Retinal pigment epithelial cell (primary cell): ENCODE data around the gene WFDC12.
A peak's percentile ranks its signal among the peaks of the same experiment; 100 is the strongest.
"Not testable (repeated sequence)": the region's sequence is repeated elsewhere in the genome, so short reads cannot be mapped to it uniquely, and the experiment has no call there.

Experiments
- DNase-seq: peaks from one replicate; pipeline ENCODE4 v3.0.0-alpha.2; 2010; ENCODE audit warnings: low read depth
- H3K4me3 ChIP-seq: 2 replicates; pipeline ENCODE4 v1.5.1; 2011; ENCODE audit warnings: mild to moderate bottlenecking, low read length, control low read depth, moderate library complexity
- TF ChIP-seq, protein P1 (sequence below): conservative IDR thresholded peaks from 2 replicates; pipeline ENCODE4 v1.5.1; 2011; ENCODE audit warnings: low read depth, low read length, control low read depth, inconsistent platforms

The WFDC12 gene, protein sequence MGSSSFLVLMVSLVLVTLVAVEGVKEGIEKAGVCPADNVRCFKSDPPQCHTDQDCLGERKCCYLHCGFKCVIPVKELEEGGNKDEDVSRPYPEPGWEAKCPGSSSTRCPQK

DNA sequence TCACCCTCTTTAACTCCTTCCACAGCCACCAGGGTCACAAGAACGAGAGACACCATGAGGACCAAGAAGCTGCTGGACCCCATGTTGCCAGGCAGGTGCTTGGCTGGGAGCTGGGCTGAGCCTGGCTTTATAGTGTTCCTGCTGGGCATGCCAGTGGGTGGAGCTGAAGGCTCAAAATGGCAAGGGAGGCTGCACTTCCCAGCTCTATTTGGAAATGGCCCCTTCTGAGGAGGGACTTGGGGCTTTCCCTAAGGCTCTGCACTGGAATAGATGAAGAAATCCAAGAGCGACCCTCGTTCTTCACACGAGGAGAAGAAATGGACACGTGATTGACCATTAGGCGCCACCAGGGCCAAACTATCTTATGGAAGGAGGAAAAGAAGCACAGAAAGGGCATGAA lies at the start of gene WFDC12:
TSS of gene WFDC12 (minus strand) at position 101 of the 400 bp plus-strand sequence. CDS start at position 83, 18 bp downstream.
- no peak within 1 kb of the TSS for H3K4me3 ChIP-seq
- no peak for DNase-seq
- TF ChIP-seq, protein P1, sequence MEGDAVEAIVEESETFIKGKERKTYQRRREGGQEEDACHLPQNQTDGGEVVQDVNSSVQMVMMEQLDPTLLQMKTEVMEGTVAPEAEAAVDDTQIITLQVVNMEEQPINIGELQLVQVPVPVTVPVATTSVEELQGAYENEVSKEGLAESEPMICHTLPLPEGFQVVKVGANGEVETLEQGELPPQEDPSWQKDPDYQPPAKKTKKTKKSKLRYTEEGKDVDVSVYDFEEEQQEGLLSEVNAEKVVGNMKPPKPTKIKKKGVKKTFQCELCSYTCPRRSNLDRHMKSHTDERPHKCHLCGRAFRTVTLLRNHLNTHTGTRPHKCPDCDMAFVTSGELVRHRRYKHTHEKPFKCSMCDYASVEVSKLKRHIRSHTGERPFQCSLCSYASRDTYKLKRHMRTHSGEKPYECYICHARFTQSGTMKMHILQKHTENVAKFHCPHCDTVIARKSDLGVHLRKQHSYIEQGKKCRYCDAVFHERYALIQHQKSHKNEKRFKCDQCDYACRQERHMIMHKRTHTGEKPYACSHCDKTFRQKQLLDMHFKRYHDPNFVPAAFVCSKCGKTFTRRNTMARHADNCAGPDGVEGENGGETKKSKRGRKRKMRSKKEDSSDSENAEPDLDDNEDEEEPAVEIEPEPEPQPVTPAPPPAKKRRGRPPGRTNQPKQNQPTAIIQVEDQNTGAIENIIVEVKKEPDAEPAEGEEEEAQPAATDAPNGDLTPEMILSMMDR = no peak

DNA sequence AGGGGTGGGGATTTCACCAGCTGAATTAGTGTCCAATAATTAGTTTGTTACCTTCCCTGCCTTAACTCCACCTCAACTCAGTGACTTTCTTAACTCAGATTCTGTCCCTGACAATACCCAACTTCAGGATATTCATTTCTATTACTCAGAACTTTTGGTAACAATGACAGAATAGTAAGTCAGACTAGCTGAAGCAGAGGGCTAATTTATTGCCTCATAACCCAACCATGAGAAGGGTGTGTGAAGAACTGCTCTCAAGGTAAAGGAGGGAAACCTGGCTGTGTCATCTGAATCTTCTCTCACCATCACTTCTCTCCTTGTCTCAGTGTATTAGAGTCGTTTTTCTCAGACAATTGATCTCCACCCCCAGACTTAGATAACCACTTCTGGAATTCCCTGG lies 49.3 kb upstream of the WFDC12 start:
- no peak overlapping the region for H3K4me3 ChIP-seq
- TF ChIP-seq, protein P1 = no peak
- no peak for DNase-seq

DNA sequence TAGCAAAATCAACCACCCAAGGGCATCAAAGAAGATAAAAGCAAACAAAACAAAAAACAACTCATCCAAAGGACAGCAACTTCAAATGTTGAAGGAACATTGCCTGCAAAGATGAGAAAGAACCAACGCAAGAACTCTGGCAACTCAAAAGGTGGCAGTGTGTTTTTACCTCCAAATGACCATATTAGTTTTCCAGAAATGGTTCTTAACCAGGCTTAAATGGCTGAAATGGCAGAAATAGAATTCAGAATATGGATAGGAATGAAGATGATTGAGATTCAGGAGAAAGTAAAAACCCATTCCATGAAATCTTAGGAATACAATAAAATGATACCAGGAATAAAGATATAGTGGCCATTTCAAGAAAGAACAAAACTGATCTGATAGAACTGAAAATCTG lies 40.6 kb upstream of the WFDC12 start:
- TF ChIP-seq, protein P1 = no peak
- no peak for DNase-seq
- H3K4me3 ChIP-seq = no peak overlapping the region

DNA sequence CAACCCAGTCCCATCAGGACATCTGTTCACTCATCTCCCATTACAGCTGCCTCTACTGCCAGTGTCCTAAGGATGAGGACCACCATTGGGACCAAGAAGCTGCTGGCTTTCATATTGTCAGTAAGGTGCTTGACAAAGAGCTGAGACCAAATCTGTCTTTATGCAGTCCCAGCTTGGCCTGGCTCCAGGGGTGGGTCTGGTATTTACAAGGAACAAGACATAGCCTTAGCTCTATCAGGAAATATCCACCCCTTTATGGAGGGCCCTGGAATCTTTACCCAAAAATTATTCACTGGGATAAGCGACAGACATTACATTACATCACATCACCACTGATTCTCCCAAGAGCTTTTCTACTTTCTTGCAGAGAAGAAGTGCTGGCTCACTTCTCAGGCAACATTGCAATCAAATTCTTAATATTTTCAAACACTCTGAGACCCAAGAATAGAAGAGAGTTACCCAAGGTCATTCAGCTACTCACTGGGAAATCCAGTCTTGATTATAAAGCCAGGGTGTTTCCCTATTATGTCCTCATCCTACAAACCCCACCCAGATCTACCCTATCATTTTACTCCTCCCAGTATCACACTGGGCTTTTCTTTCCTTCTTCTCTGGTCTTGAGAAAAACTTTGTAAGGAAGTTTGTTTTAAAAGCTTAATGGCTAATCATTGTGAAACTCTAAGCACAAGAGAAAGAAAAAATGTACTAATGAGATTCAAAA lies 39.0 kb upstream of the WFDC12 start:
- H3K4me3 ChIP-seq = no peak overlapping the region
- TF ChIP-seq, protein P1 = no peak
- no peak for DNase-seq

DNA sequence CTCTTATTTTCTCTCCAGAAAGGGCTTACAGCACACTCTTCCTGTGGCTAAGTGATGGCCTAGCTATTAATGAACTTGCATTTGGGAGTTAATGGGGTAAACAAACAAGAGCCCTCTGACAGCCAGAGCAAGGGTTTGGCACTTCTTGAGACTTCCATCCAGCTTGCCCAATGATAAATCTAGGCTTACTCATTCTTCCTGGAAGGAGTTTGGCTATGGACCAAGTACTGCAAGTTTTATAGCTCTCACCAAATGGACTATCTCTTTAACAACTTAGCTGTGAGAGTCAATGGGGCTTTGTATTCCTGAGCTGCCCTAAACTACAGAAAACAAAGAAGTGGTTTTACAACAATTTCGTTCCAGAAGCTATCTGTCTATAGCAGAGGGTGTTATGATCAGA lies 33.7 kb upstream of the WFDC12 start:
- H3K4me3 ChIP-seq = no peak overlapping the region
- peak; percentile 14 for DNase-seq

DNA sequence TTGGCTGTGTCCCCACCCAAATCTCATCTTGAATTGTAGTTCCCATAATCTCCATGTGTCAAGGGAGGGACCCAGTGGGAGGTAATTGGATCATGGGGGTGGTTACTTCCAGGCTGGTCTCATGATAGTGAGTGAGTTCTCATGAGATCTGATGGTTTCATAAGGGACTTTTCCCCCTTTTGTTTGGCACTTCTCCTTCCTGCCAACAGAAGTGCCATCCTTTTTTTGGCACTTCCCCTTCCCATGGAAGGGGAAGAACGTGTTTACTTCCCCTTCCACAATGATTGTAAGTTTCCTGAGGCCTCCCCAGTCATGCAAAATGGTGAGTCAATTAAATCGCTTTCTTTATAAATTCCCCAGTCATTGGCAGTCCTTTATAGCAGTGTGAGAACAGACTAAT lies 32.4 kb upstream of the WFDC12 start:
- TF ChIP-seq, protein P1 = no peak
- no peak overlapping the region for H3K4me3 ChIP-seq
- DNase-seq = no peak

More for the DNA sequence above, 33.7 kb upstream of the WFDC12 start:
- TF ChIP-seq, protein P1 = no peak

DNA sequence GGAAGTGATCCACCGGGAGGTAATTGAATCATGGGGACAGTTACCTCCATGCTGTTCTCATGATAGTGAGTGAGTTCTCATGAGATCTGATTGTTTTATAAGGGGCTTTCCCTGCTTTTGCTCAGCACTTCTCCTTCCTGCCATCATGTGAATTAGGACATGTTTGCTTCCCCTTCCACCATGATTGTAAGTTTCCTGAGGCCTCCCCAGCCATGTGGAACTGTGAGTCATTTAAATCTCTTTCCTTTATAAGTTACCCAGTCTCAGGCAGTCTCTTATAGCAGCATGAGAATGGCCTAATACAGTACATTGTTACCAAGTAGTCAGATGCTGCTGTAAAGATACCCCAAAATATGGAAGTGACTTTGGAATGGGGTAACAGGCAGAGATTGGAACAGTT lies 30.5 kb upstream of the WFDC12 start:
- not testable (repeated sequence) for H3K4me3 ChIP-seq, DNase-seq
